Measurements from ENCODE around the gene FBXO47. TPM values are rescaled to one million over a fixed set of nuclear protein-coding genes. Genes with fewer than 3 reads are reported as not detected.
A peak's percentile ranks its signal among the peaks of the same experiment; 100 is the strongest.

FBXO47 gene
- total and polyA plus RNA-seq, 8 donors: not detected

GRCh38 chr17:38886643-38887010, 80.6 kb downstream of the FBXO47 start:
- peaks cover 36 to 90% of the 10 kb centered on the region in 2 donors for H3K4me1 ChIP-seq

More at GRCh38 chr17:38886643-38887010, 80.6 kb downstream of the FBXO47 start:
- Histone ChIP-seq H3K4me3 (no peak overlapping the region), H3K27me3 (no peaks in the 10 kb centered on the region), H3K27ac (peak overlapping the region in 1 of 2 donors; percentile 28), H3K9me3 (no peaks in the 10 kb centered on the region), H3K36me3 (peaks cover 0 to 68% of the 10 kb centered on the region in 2 donors)
- DNase-seq (no peak), ATAC-seq (no peak)
- intact Hi-C loops (cut with DNase I): no loop called here
- TF ChIP-seq CTCF (IDR thresholded peaks at IDR 0.05): no peak

Small RNAs within 50 kb of the gene (microRNA-seq; reads per million reads assigned to microRNA genes)
- gene MIR6779: 0.34 to 0.68 reads per million in 2 donors

Other genes starting within 250 kb of the FBXO47 start
- gene CISD3, start 237.1 kb downstream of the FBXO47 start, total RNA-seq: 10 to 100 TPM; 32.9 to 49.2 TPM
- 10 to 100 TPM in 4 of 6 donors, 1 to 10 TPM in 2; 8.6 to 19.4 (median 12.1) TPM for gene CISD3, start 237.1 kb downstream of the FBXO47 start, polyA plus RNA-seq (ENCODE audit: insufficient read length in 6 of 6)
- 10 to 100 TPM; 40.0 to 49.5 TPM for gene PCGF2, start 219.1 kb downstream of the FBXO47 start, total RNA-seq
- 100 to 1,000 TPM in 1 of 6 donors, 10 to 100 TPM in 5; 73.8 to 102 (median 90.0) TPM for gene PCGF2, start 219.1 kb downstream of the FBXO47 start, polyA plus RNA-seq (ENCODE audit: insufficient read length in 6 of 6)
- 100 to 1,000 TPM; 123 to 191 TPM for gene PSMB3, start 214.7 kb downstream of the FBXO47 start, total RNA-seq
- 10 to 100 TPM; 84.9 to 96.1 (median 87.9) TPM for gene PSMB3, start 214.7 kb downstream of the FBXO47 start, polyA plus RNA-seq (ENCODE audit: insufficient read length in 6 of 6)
- gene PIP4K2B, start 167.8 kb downstream of the FBXO47 start, total RNA-seq: 10 to 100 TPM; 39.8 to 43.3 TPM
- 10 to 100 TPM; 84.8 to 94.3 (median 88.2) TPM for gene PIP4K2B, start 167.8 kb downstream of the FBXO47 start, polyA plus RNA-seq (ENCODE audit: insufficient read length in 6 of 6)
- 10 to 100 TPM; 15.0 to 22.3 TPM for gene CWC25, start 142.1 kb downstream of the FBXO47 start, total RNA-seq
- 10 to 100 TPM; 24.1 to 29.3 (median 27.0) TPM for gene CWC25, start 142.1 kb downstream of the FBXO47 start, polyA plus RNA-seq (ENCODE audit: insufficient read length in 6 of 6)
- 1,000 to 10,000 TPM; 1,144 to 1,160 TPM for gene RPL23, start 113.7 kb downstream of the FBXO47 start, total RNA-seq
- 1,000 to 10,000 TPM; 2,610 to 3,076 (median 2,714) TPM for gene RPL23, start 113.7 kb downstream of the FBXO47 start, polyA plus RNA-seq (ENCODE audit: insufficient read length in 6 of 6)
- 100 to 1,000 TPM; 163 to 172 TPM for gene LASP1, start 97.3 kb downstream of the FBXO47 start, total RNA-seq
- gene LASP1, start 97.3 kb downstream of the FBXO47 start, polyA plus RNA-seq (ENCODE audit: insufficient read length in 6 of 6): 100 to 1,000 TPM; 141 to 175 (median 155) TPM
- gene PLXDC1, start 184.2 kb upstream of the FBXO47 start, total RNA-seq: 10 to 100 TPM in 1 of 2 donors, 1 to 10 TPM in 1; 4.1 to 11.9 TPM
- 1 to 10 TPM; 5.0 to 7.4 (median 6.9) TPM for gene PLXDC1, start 184.2 kb upstream of the FBXO47 start, polyA plus RNA-seq (ENCODE audit: insufficient read length in 6 of 6)
- gene ARL5C, start 198.8 kb upstream of the FBXO47 start, total RNA-seq: not detected
- under 1 TPM in 4 of 6 donors, not detected in 2; 0.34 to 0.69 (median 0.46) TPM for gene ARL5C, start 198.8 kb upstream of the FBXO47 start, polyA plus RNA-seq (ENCODE audit: insufficient read length in 6 of 6)
- gene CACNB1, start 230.3 kb upstream of the FBXO47 start, total RNA-seq: 10 to 100 TPM; 23.8 to 31.4 TPM
- 10 to 100 TPM in 4 of 6 donors, 1 to 10 TPM in 2; 9.4 to 14.4 (median 12.5) TPM for gene CACNB1, start 230.3 kb upstream of the FBXO47 start, polyA plus RNA-seq (ENCODE audit: insufficient read length in 6 of 6)
- gene RPL19, start 232.9 kb upstream of the FBXO47 start, total RNA-seq: 1,000 to 10,000 TPM; 1,286 to 1,367 TPM
- gene RPL19, start 232.9 kb upstream of the FBXO47 start, polyA plus RNA-seq (ENCODE audit: insufficient read length in 6 of 6): 1,000 to 10,000 TPM; 2,058 to 2,452 (median 2,131) TPM